Breast epithelium (tissue), 4 donors: Measurements from ENCODE around the gene RHBDF2. TPM values are rescaled to one million over a fixed set of nuclear protein-coding genes. Genes with fewer than 3 reads are reported as not detected.

Experiments
- DNase-seq, 2 donors: peaks; one replicate each; pipeline ENCODE4 v3.0.0-alpha.2; 2019; ENCODE audit warnings: low spot score in 2 of 2
- H3K27ac ChIP-seq, 2 donors: fragments of 200-600 bp; sonication (generic) in 1 of 2; one replicate each; pipeline ENCODE4 v1.5.1; 2016 to 2019; ENCODE audit warnings: mild to moderate bottlenecking in 1 of 2
- H3K27me3 ChIP-seq, 2 donors: fragments of 200-600 bp; sonication (generic) in 1 of 2; one replicate each; pipeline versions ENCODE4 v1.5.1 to v1.6.0; 2017 to 2019; ENCODE audit warnings: control low read depth in 1 of 2, mild to moderate bottlenecking in 1 of 2
- H3K36me3 ChIP-seq: fragments of 200-600 bp; one replicate; pipeline ENCODE4 v1.5.1; 2019
- H3K4me1 ChIP-seq, 2 donors: fragments of 200-600 bp; sonication (generic); one replicate each; pipeline ENCODE4 v1.5.1; 2016 to 2019; ENCODE audit warnings: control low read depth in 1 of 2
- H3K4me3 ChIP-seq, 3 donors: fragments of 200-600 bp; sonication (generic); 1 replicate in 2 of 3; 2 replicates in 1 of 3; pipeline ENCODE4 v1.5.1; 2016 to 2019; ENCODE audit warnings: mild to moderate bottlenecking in 3 of 3, moderate library complexity in 2 of 3
- H3K9me3 ChIP-seq, 2 donors: fragments of 200-600 bp; sonication (generic) in 1 of 2; one replicate each; pipeline ENCODE4 v1.5.1; 2016 to 2019; ENCODE audit warnings: control low read depth in 1 of 2
- CTCF ChIP-seq, 3 donors: fragments of 450-650 bp; IDR thresholded peaks; one replicate each; pipeline ENCODE4 v1.5.1; 2016 to 2017; ENCODE audit warnings: antibody characterized with exemption in 3 of 3, mild to moderate bottlenecking in 3 of 3, moderate library complexity in 3 of 3
- POLR2A ChIP-seq: fragments of 450-650 bp; IDR thresholded peaks from one replicate; pipeline ENCODE4 v1.6.1; 2016; ENCODE audit warnings: antibody characterized with exemption, mild to moderate bottlenecking, moderate library complexity
- POLR2AphosphoS5 ChIP-seq, 3 donors: sonication (generic); formaldehyde crosslinking; IDR thresholded peaks; one replicate each; pipeline ENCODE4 v1.6.1; 2017; ENCODE audit warnings: antibody characterized with exemption in 3 of 3
- intact Hi-C: fragments of 100-400 bp; cut with DNase I; formaldehyde crosslinking; loops from one replicate; pipeline ENCODE4 v1.15.1; 2023; ENCODE audit warnings: low total_unique reads
- total RNA-seq, 3 donors: library from RNA; depleted of rRNA; stranded (reverse); fragments of >200 nt; gene quantifications; one replicate each; pipeline ENCODE4 v1.1.0, GENCODE V29; 2016

RHBDF2 gene
- total RNA-seq, 3 donors from 2014 or later, result 13.4 to 35.5 (median 26.8) TPM

- H3K4me3 ChIP-seq, result no peak overlapping the region
- intact Hi-C loops, result loop anchor here (5.0 kb wide), 1 partner anchor 39 kb away; no protein-coding TSS in a partner anchor
- TF ChIP-seq CTCF (IDR thresholded peaks at IDR 0.05), result no peak
- no peak for TF ChIP-seq POLR2AphosphoS5 (IDR thresholded peaks at IDR 0.05)
- TF ChIP-seq POLR2A, result no peak
- no peaks in the 10 kb centered on the region for H3K4me1 ChIP-seq
- H3K27ac ChIP-seq, result no peak overlapping the region
- no peaks in the 10 kb centered on the region for H3K36me3 ChIP-seq
- no peaks in the 10 kb centered on the region for H3K9me3 ChIP-seq
- no peak for DNase-seq
- H3K27me3 ChIP-seq, result no peaks in the 10 kb centered on the region
These were observed 33.2 kb downstream of the RHBDF2 start for GRCh38 chr17:76467809-76468633.

GRCh38 chr17:76467366-76467765 is 33.9 kb downstream of the RHBDF2 start, which contains the start of gene AANAT:
Gene AANAT (plus strand): TSS chr17:76467603. CDS start chr17:76468747, 1,144 bp downstream.
- Histone ChIP-seq H3K9me3 (no peaks in the 10 kb centered on the region), H3K27ac (no peak within 1 kb of the TSS), H3K27me3 (no peaks in the 10 kb centered on the region), H3K4me3 (no peak within 1 kb of the TSS), H3K36me3 (no peaks in the 10 kb centered on the region), H3K4me1 (no peaks in the 10 kb centered on the region)
- DNase-seq, result no peak
- intact Hi-C loops, result loop anchor here (5.0 kb wide), 1 partner anchor 40 kb away; no protein-coding TSS in a partner anchor
- no peak for TF ChIP-seq POLR2A
- no peak for TF ChIP-seq CTCF (IDR thresholded peaks at IDR 0.05)
- TF ChIP-seq POLR2AphosphoS5 (IDR thresholded peaks at IDR 0.05), result no peak

- Histone ChIP-seq H3K4me1 (no peaks in the 10 kb centered on the region), H3K4me3 (no peak overlapping the region), H3K27me3 (no peaks in the 10 kb centered on the region), H3K27ac (no peak overlapping the region), H3K36me3 (no peaks in the 10 kb centered on the region), H3K9me3 (no peaks in the 10 kb centered on the region)
- no peak for DNase-seq
- TF ChIP-seq POLR2AphosphoS5 (IDR thresholded peaks at IDR 0.05) (no peak), POLR2A (no peak), CTCF (IDR thresholded peaks at IDR 0.05) (no peak)
- intact Hi-C loops, result loop anchor here (5.0 kb wide), 1 partner anchor 41 kb away; no protein-coding TSS in a partner anchor
These were observed 34.5 kb downstream of the RHBDF2 start for GRCh38 chr17:76466775-76467130.

- DNase-seq, result no peak
- H3K9me3 ChIP-seq, result no peaks in the 10 kb centered on the region
- H3K36me3 ChIP-seq, result no peaks in the 10 kb centered on the region
- intact Hi-C loops, result no loop called here
- TF ChIP-seq CTCF (IDR thresholded peaks at IDR 0.05) (no peak), POLR2AphosphoS5 (IDR thresholded peaks at IDR 0.05) (no peak), POLR2A (no peak)
- no peaks in the 10 kb centered on the region for H3K27me3 ChIP-seq
- H3K4me1 ChIP-seq, result no peaks in the 10 kb centered on the region
- no peak overlapping the region for H3K4me3 ChIP-seq
- H3K27ac ChIP-seq, result no peak overlapping the region
These were observed 38.5 kb downstream of the RHBDF2 start for GRCh38 chr17:76462556-76463290.
